ENCODE measurements around the gene PARD6A. TPM values are rescaled to one million over a fixed set of nuclear protein-coding genes. Genes with fewer than 3 reads are reported as not detected.

The PARD6A gene
- total RNA-seq, 1 donor from 2014 or later: 3.4 TPM

- Histone ChIP-seq H3K4me3 (no peak overlapping the region), H3K27me3 (ENCODE audit: low read depth) (no peaks in the 10 kb centered on the region), H3K4me1 (peaks cover 47% of the 10 kb centered on the region), H3K36me3 (no peaks in the 10 kb centered on the region), H3K9me3 (replicated peaks) (no peaks in the 10 kb centered on the region), H3K27ac (replicated peaks) (peak overlapping the region; percentile 89)
- DNase-seq: no peak
- intact Hi-C loops (cut with micrococcal nuclease): no loop called here
- no peak for TF ChIP-seq CTCF (IDR thresholded peaks at IDR 0.05; ENCODE audit: borderline replicate concordance)
These were observed 7.9 kb downstream of the PARD6A start for GRCh38 chr16:67668495-67669157.

DNA sequence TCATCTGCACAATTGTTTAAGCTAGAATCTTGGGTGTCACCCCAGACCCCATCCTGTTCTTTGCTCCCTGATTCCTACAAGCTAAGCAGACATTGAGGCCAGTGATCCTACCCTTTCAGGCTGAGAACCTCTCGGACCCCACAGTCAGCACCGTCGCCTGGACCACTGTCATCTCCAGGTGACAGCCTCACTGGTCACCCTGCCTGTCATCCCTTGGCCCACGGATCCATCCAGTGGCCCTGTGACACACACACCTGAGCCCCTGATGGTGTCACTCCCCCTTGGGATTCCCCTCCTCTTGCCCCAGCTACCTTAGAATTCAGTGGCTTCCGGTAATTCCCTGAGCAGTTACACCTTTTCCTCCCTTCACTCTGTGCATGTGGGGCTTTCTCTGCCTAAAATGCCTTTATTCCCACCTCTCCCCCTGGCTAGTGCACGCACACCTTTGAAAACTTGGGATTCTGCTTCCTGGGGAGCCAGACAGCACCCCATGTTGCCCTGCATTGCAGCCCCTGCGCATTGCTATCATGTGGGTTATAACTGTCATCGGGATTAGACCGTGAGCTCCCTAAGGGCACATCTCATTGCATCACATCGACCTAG, 8.8 kb downstream of the PARD6A start:
- no peak for DNase-seq
- Histone ChIP-seq H3K4me1 (peaks cover 57% of the 10 kb centered on the region), H3K4me3 (no peak overlapping the region), H3K9me3 (replicated peaks) (no peaks in the 10 kb centered on the region), H3K27me3 (ENCODE audit: low read depth) (no peaks in the 10 kb centered on the region), H3K27ac (replicated peaks) (no peak overlapping the region), H3K36me3 (no peaks in the 10 kb centered on the region)
- no peak for TF ChIP-seq CTCF (IDR thresholded peaks at IDR 0.05; ENCODE audit: borderline replicate concordance)
- intact Hi-C loops (cut with micrococcal nuclease): loop anchor here (10.0 kb wide), 1 partner anchor 135 kb away; the partner anchor contains the start of genes RANBP10 and TSNAXIP1

GRCh38 chr16:67672306-67672705, 11.5 kb downstream of the PARD6A start:
- DNase-seq: no peak
- Histone ChIP-seq H3K9me3 (replicated peaks) (no peaks in the 10 kb centered on the region), H3K27me3 (ENCODE audit: low read depth) (no peaks in the 10 kb centered on the region), H3K4me1 (peaks cover 44% of the 10 kb centered on the region), H3K4me3 (no peak overlapping the region), H3K36me3 (no peaks in the 10 kb centered on the region), H3K27ac (replicated peaks) (peak overlapping the region; percentile 87)
- no peak for TF ChIP-seq CTCF (IDR thresholded peaks at IDR 0.05; ENCODE audit: borderline replicate concordance)
- intact Hi-C loops (cut with micrococcal nuclease): loop anchor here (10.0 kb wide), 1 partner anchor 132 kb away; the partner anchor contains the start of genes RANBP10 and TSNAXIP1

- Histone ChIP-seq H3K4me1 (peaks cover 37% of the 10 kb centered on the region), H3K4me3 (peak overlapping the region; percentile 23), H3K9me3 (replicated peaks) (no peaks in the 10 kb centered on the region), H3K27me3 (ENCODE audit: low read depth) (no peaks in the 10 kb centered on the region), H3K27ac (replicated peaks) (peak overlapping the region; percentile 87), H3K36me3 (no peaks in the 10 kb centered on the region)
- DNase-seq: peak; percentile 65
- peak; percentile 81 for TF ChIP-seq CTCF (IDR thresholded peaks at IDR 0.05; ENCODE audit: borderline replicate concordance)
- intact Hi-C loops (cut with micrococcal nuclease): loop anchor here (10.0 kb wide), 1 partner anchor 132 kb away; the partner anchor contains the start of genes RANBP10 and TSNAXIP1
These were observed 12.2 kb downstream of the PARD6A start for GRCh38 chr16:67672739-67673662.
